PC-9 (cell line): Measurements from ENCODE around the gene YBX1. TPM values are rescaled to one million over a fixed set of nuclear protein-coding genes. Genes with fewer than 3 reads are reported as not detected.

Source experiments
- BruUV-seq: library from RNA; stranded (reverse); fragments of 400-500 nt; replicated peaks from 2 replicates; lab custom pipeline; 2021; lab: Mats Ljungman, UMichigan
- CTCF ChIA-PET: fragments of 300-600 bp; sonication (Branson Sonifier 250); formaldehyde crosslinking; loops from one replicate; lab custom pipeline; 2022; ENCODE audit warnings: antibody characterized with exemption; lab: Charles Lee
- POLR2A ChIA-PET: fragments of 300-600 bp; sonication (Branson Sonifier 250); formaldehyde crosslinking; loops from one replicate; lab custom pipeline; 2022; ENCODE audit warnings: antibody characterized with exemption; ENCODE audit not compliant: unreplicated experiment; lab: Charles Lee
- DNase-seq, 2 experiments: peaks; one replicate each; pipeline versions ENCODE4 v3.0.0 to v3.0.0-alpha.2; 2015 to 2022; ENCODE audit warnings: mixed read lengths in 1 of 2
- H2AFZ ChIP-seq: fragments of 200-600 bp; sonication (generic); 2 replicates; pipeline ENCODE4 v1.8.1; 2017; ENCODE audit warnings: antibody characterized with exemption
- H3F3A ChIP-seq: fragments of 200-600 bp; sonication (generic); 2 replicates; pipeline ENCODE4 v1.8.1; 2017; ENCODE audit warnings: antibody characterized with exemption, mild to moderate bottlenecking, low read depth; ENCODE audit not compliant: insufficient read depth
- H3K27ac ChIP-seq: fragments of 200-600 bp; sonication (generic); 2 replicates; pipeline ENCODE4 v1.6.1; 2016; ENCODE audit warnings: mixed run types
- H3K27me3 ChIP-seq: fragments of 200-600 bp; sonication (generic); 2 replicates; pipeline ENCODE4 v1.6.1; 2016; ENCODE audit warnings: low read depth, mixed run types; ENCODE audit not compliant: insufficient read depth
- H3K36me3 ChIP-seq: fragments of 200-600 bp; sonication (generic); 2 replicates; pipeline ENCODE4 v1.6.1; 2016; ENCODE audit warnings: low read depth, mixed run types
- H3K4me1 ChIP-seq: fragments of 200-600 bp; sonication (generic); replicated peaks from 2 replicates; pipeline ENCODE4 v1.6.1; 2016; ENCODE audit warnings: mixed run types; ENCODE audit not compliant: insufficient read depth
- H3K4me2 ChIP-seq: fragments of 200-600 bp; sonication (generic); 2 replicates; pipeline ENCODE4 v1.6.1; 2017; ENCODE audit warnings: mixed run types
- H3K4me3 ChIP-seq: fragments of 200-600 bp; sonication (generic); 2 replicates; pipeline ENCODE4 v1.6.1; 2016; ENCODE audit warnings: mixed run types
- H3K79me2 ChIP-seq: fragments of 200-600 bp; sonication (generic); 2 replicates; pipeline ENCODE4 v1.6.1; 2017; ENCODE audit warnings: low read depth, mixed run types
- H3K9me2 ChIP-seq: fragments of 200-600 bp; sonication (generic); 2 replicates; pipeline ENCODE4 v1.8.1; 2017; ENCODE audit warnings: mild to moderate bottlenecking; ENCODE audit not compliant: insufficient read depth
- H3K9me3 ChIP-seq: fragments of 200-600 bp; sonication (generic); 2 replicates; pipeline ENCODE4 v1.8.1; 2016; ENCODE audit warnings: low read depth; ENCODE audit not compliant: insufficient read depth
- H4K20me1 ChIP-seq: fragments of 200-600 bp; sonication (generic); 2 replicates; pipeline ENCODE4 v1.8.1; 2017; ENCODE audit not compliant: insufficient read depth
- EZH2 ChIP-seq: fragments of 200-600 bp; sonication (generic); IDR thresholded peaks from 2 replicates; pipeline ENCODE4 v1.8.0; 2017; ENCODE audit warnings: antibody characterized with exemption, low read depth
- intact Hi-C: fragments of 100-400 bp; cut with micrococcal nuclease; formaldehyde crosslinking; loops from one replicate; pipeline ENCODE4 v1.10.0; 2022; ENCODE audit not compliant: unreplicated experiment
- total RNA-seq: library from RNA; stranded (reverse); gene quantifications from 2 replicates; pipeline ENCODE4 v1.2.3, GENCODE V29; 2021
- TF ChIP-seq, protein P1 (sequence below): fragments of 200-600 bp; sonication (generic); conservative IDR thresholded peaks from 2 replicates; pipeline ENCODE4 v1.6.1; 2017; ENCODE audit warnings: mixed run types, antibody characterized with exemption, mild to moderate bottlenecking, moderate library complexity

YBX1 gene
- total RNA-seq, 1 experiment from 2014 or later = 1,130 TPM

DNA sequence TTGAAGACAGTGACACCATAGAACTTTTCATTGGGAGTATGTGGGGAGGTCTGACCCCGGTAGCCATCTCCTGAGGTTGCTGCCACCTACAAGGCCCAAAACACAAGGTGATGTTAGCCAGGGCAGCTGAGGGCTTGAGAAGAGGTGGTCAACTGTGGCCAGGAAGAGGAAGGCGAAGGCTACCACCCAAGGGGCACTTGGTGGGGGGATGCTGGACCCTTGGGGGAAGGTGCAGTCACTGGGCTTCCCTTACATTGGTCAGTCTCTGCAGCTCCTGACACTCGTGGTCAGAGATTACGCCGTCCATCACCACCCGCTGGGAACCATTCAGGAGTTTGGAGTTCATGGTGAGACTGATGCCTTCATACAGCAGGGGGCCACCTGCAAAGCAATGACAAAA is 70.1 kb downstream of the YBX1 start:
- no peaks in the 10 kb centered on the region for H4K20me1 ChIP-seq
- H3F3A ChIP-seq = no peaks in the 10 kb centered on the region
- POLR2A ChIA-PET = no interaction called here
- no peak overlapping the region for H3K27ac ChIP-seq
- no peak overlapping the region for H3K4me3 ChIP-seq
- no peaks in the 10 kb centered on the region for H3K4me1 ChIP-seq
- H3K27me3 ChIP-seq = no peaks in the 10 kb centered on the region
- no peaks in the 10 kb centered on the region for H3K9me2 ChIP-seq
- no peak for DNase-seq
- 0 out of 2 replicates have a peak, but pooled peaks cover 4% of the 10 kb centered on the region for H3K36me3 ChIP-seq
- intact Hi-C loops = no loop called here
- H2AFZ ChIP-seq = no peak overlapping the region
- no TSS peak for BruUV-seq
- CTCF ChIA-PET = no interaction called here
- no peaks in the 10 kb centered on the region for H3K79me2 ChIP-seq
- no peak for TF ChIP-seq EZH2
- TF ChIP-seq, protein P1, sequence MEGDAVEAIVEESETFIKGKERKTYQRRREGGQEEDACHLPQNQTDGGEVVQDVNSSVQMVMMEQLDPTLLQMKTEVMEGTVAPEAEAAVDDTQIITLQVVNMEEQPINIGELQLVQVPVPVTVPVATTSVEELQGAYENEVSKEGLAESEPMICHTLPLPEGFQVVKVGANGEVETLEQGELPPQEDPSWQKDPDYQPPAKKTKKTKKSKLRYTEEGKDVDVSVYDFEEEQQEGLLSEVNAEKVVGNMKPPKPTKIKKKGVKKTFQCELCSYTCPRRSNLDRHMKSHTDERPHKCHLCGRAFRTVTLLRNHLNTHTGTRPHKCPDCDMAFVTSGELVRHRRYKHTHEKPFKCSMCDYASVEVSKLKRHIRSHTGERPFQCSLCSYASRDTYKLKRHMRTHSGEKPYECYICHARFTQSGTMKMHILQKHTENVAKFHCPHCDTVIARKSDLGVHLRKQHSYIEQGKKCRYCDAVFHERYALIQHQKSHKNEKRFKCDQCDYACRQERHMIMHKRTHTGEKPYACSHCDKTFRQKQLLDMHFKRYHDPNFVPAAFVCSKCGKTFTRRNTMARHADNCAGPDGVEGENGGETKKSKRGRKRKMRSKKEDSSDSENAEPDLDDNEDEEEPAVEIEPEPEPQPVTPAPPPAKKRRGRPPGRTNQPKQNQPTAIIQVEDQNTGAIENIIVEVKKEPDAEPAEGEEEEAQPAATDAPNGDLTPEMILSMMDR = no peak
- no peak overlapping the region for H3K4me2 ChIP-seq
- no peaks in the 10 kb centered on the region for H3K9me3 ChIP-seq

GRCh38 chr1:42753070-42753469 is 70.9 kb downstream of the YBX1 start:
- no TSS peak for BruUV-seq
- no peaks in the 10 kb centered on the region for H3K9me2 ChIP-seq
- H3K4me3 ChIP-seq = no peak overlapping the region
- no peak overlapping the region for H3K27ac ChIP-seq
- H3K4me2 ChIP-seq = no peak overlapping the region
- CTCF ChIA-PET = no interaction called here
- no peaks in the 10 kb centered on the region for H3K27me3 ChIP-seq
- no peak for TF ChIP-seq EZH2
- TF ChIP-seq, protein P1 = no peak
- no peaks in the 10 kb centered on the region for H3F3A ChIP-seq
- H4K20me1 ChIP-seq = no peaks in the 10 kb centered on the region
- POLR2A ChIA-PET = interaction anchor here (0.6 kb wide), 1 partner anchor 184 kb away, joined by 7 read pairs; no protein-coding TSS in a partner anchor
- H2AFZ ChIP-seq = no peak overlapping the region
- DNase-seq = no peak
- H3K4me1 ChIP-seq = no peaks in the 10 kb centered on the region
- intact Hi-C loops = no loop called here
- no peaks in the 10 kb centered on the region for H3K79me2 ChIP-seq
- no peaks in the 10 kb centered on the region for H3K9me3 ChIP-seq
- 0 out of 2 replicates have a peak, but pooled peaks cover 4% of the 10 kb centered on the region for H3K36me3 ChIP-seq

Other genes starting within 250 kb of the YBX1 start
- 1.7 and 3.7 TPM in 2 replicates for gene ZMYND12, start 226.4 kb upstream of the YBX1 start, total RNA-seq
- 73.0 and 76.0 TPM in 2 replicates for gene PPCS, start 225.9 kb upstream of the YBX1 start, total RNA-seq
- 6.9 and 10.2 TPM in 2 replicates for gene CCDC30, start 219.1 kb upstream of the YBX1 start, total RNA-seq
- gene PPIH, start 24.0 kb upstream of the YBX1 start, total RNA-seq = 82.7 and 102 TPM in 2 replicates
- not detected in 2 replicates for gene CLDN19, start 57.8 kb downstream of the YBX1 start, total RNA-seq
- gene P3H1, start 84.6 kb downstream of the YBX1 start, total RNA-seq = 22.8 and 45.5 TPM in 2 replicates
- gene C1orf50, start 84.8 kb downstream of the YBX1 start, total RNA-seq = 5.6 and 8.3 TPM in 2 replicates
- gene TMEM269, start 102.6 kb downstream of the YBX1 start, total RNA-seq = 0.28 and 1.0 TPM in 2 replicates
- gene ERMAP, start 134.7 kb downstream of the YBX1 start, total RNA-seq = 20.8 and 31.2 TPM in 2 replicates
- gene SVBP, start 135.0 kb downstream of the YBX1 start, total RNA-seq = 32.3 and 32.6 TPM in 2 replicates
- 11.4 and 14.6 TPM in 2 replicates for gene ZNF691, start 164.2 kb downstream of the YBX1 start, total RNA-seq